MM.1S (cell line): Measurements from ENCODE around the gene PTPRB.

ENCODE experiments used
- EZH2 ChIP-seq: fragments of 300-600 bp; sonication (generic); optimal IDR thresholded peaks from 2 replicates; pipeline ENCODE3; 2017; ENCODE audit warnings: low read depth, mild to moderate bottlenecking, antibody characterized with exemption, low read length, mixed read lengths
- EZH2phosphoT487 ChIP-seq: fragments of 300-600 bp; sonication (generic); IDR thresholded peaks from 2 replicates; pipeline ENCODE4 v1.6.1; 2018; ENCODE audit warnings: antibody characterized with exemption, low read length
- TF ChIP-seq, protein P1 (sequence below): fragments of 300-600 bp; sonication (generic); IDR thresholded peaks from 2 replicates; pipeline ENCODE4 v1.5.1; 2016; ENCODE audit warnings: antibody characterized with exemption, low read length, mixed read lengths

DNA sequence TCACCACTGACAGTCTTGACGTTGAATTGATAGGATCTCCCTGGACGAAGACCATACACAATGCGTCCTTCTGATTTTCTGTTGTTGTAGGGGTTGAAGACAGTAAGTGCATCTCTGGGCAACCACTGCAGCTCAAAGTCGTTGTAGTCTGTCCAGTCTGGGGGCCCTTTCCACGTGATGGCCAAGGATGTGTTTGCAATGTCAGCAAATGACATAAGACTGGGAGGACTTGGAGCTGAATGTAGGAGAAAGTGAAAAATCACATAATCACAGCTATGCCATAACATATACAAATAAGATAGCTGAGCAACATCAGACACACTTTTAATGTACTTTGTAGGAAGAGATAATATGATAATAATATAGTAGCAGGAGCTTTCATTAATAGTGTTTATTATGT, 77.8 kb downstream of the PTPRB start:
- TF ChIP-seq, protein P1, sequence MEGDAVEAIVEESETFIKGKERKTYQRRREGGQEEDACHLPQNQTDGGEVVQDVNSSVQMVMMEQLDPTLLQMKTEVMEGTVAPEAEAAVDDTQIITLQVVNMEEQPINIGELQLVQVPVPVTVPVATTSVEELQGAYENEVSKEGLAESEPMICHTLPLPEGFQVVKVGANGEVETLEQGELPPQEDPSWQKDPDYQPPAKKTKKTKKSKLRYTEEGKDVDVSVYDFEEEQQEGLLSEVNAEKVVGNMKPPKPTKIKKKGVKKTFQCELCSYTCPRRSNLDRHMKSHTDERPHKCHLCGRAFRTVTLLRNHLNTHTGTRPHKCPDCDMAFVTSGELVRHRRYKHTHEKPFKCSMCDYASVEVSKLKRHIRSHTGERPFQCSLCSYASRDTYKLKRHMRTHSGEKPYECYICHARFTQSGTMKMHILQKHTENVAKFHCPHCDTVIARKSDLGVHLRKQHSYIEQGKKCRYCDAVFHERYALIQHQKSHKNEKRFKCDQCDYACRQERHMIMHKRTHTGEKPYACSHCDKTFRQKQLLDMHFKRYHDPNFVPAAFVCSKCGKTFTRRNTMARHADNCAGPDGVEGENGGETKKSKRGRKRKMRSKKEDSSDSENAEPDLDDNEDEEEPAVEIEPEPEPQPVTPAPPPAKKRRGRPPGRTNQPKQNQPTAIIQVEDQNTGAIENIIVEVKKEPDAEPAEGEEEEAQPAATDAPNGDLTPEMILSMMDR = no peak
- TF ChIP-seq EZH2 = no peak
- TF ChIP-seq EZH2phosphoT487 = no peak
